Posterior cingulate gyrus (tissue), 11 donors: ENCODE results near the gene RBMS3.
"Not testable (repeated sequence)": the region's sequence is repeated elsewhere in the genome, so short reads cannot be mapped to it uniquely, and the experiment has no call there.

Experiments
- DNase-seq, 10 donors: peaks; one replicate each; pipeline versions ENCODE4 v3.0.0 to v3.0.0-alpha.2; 2020 to 2021; ENCODE audit warnings: mixed read lengths in 3 of 10
- intact Hi-C: fragments of 100-400 bp; cut with DNase I; formaldehyde crosslinking; loops from one replicate; pipeline ENCODE4 v1.15.1; 2023

Gene RBMS3

DNA sequence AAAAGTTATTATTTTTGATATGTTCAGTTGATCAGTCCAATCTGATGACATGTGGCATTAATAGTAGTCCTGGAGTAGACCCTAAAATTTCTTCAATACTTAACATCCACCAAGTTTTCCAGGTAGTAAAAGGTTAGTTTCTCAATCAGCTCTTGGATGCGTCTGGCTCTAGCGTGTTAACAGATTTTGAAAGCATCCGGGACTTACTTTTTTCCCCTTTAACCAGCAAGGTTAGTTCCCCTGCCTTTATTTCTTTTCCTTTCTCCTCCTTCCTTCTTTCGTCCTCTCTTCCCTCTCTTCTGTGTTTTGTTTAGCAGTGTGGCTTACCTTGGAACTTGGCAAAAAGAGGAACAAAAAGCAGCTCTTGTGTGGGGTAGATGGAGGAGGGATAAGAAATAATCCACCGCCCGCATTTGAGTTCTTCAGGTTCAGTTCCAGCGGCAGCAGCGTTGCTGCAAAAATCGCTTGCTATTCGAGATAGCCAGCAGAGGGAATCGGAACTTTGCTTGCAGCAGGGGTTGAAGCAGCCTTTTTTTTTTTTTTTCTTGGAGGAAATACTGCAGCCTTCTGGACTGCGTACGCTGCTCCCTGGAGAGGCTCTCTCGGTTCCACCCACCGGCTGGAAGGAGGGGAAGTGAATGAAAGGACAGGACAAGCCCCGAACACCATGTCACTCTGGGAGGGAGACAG lies at the start of gene RBMS3:
Gene RBMS3 (plus strand): TSS at position 668 of the 690 bp plus-strand sequence.
- peak; percentile 23 to 91 (median 42) for DNase-seq
- intact Hi-C loops = loop anchor here (5.0 to 10.0 kb wide), 2 partner anchors 363 to 474 kb away; no protein-coding TSS in a partner anchor

DNA sequence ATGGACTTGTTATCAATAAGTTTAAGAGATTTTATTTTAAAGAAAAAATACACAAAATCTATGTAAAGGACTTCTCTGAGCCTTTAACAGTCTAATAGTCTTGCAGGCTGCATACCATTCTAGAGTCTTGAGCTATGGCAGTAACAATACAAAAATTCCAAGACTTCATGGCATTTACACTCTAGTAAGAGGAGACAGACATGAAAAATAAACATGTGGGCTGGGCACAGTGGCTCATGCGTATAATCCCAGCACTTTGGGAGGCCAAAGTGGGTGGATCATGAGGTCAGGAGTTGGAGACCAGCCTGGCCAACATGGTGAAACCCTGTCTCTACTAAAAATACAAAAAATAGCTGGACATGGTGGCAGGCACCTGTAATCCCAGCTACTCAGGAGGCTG lies 47.7 kb upstream of the RBMS3 start:
- intact Hi-C loops = not testable (repeated sequence)

DNA sequence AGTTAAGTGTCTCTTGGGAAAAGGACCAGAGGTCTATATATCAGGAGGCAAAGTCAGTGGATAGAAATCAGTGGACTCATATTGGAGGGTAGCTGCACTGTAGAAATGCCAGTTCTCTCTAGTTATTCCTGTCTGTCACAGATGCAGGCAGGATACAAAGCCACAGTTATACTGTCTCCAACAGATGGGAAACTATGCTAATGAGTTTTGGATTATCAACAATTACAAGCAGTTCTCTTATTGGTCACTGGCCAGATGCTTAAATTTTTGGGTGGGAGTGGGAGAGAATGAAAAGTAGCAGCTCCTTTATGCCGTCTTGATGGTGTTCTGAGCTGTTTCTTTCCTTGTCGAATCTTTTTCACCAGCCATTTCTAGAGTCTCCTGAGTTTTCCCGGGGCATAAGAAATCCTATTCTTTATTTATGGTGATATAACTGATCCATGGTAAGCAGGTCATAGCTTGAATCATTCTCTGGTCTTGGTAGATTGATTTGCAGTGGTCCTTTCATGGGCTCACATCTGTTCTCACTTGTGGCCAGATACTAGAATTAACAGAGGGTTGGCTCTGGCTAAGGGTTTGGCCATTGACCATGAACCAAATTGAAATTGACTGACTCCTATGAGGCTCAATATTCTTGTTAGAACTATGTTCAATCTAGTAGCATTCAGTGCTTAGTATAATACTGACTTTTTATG lies 44.6 kb upstream of the RBMS3 start:
- no peak for DNase-seq
- intact Hi-C loops = no loop called here

More for the DNA sequence above, 47.7 kb upstream of the RBMS3 start:
- DNase-seq = not testable (repeated sequence)

DNA sequence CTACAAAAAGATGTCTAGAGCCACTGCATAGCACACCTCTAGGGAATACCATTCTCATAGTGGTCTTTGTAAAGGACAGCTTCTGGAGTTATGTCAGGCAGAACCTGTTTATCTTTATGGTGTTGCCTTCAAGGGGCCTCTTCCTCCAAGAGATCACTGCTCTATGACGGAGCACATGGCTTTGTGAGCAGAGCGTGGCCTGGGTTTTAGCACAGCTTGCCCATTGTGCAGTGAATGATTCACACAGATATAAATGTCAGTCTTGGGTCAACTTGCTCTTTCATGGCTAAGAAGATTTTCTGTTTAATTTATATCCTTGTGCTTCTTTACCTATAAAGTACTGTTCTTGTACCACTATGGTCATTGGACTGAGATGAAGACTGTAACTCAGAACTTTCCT lies 41.5 kb upstream of the RBMS3 start:
- DNase-seq = no peak
- intact Hi-C loops = no loop called here

DNA sequence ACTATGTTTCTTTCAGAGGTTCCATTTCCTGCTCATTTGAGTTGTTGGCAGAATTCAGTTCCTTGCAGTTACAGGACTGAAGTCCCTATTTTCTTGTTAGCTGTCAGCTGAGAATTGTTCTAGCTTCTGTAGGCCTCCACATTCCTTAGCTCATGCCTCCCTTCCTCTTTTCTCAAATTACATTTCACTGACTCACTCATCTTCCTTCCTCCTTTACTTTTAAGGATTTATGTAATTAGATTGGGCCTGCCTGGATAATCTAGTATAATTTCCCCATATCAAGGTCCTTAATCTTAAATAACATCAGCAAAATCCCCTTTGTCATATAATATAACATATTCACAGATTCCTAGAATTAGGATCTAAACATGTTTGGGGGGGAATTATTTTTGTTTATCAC lies 40.6 kb upstream of the RBMS3 start:
- intact Hi-C loops = no loop called here
- no peak for DNase-seq

DNA sequence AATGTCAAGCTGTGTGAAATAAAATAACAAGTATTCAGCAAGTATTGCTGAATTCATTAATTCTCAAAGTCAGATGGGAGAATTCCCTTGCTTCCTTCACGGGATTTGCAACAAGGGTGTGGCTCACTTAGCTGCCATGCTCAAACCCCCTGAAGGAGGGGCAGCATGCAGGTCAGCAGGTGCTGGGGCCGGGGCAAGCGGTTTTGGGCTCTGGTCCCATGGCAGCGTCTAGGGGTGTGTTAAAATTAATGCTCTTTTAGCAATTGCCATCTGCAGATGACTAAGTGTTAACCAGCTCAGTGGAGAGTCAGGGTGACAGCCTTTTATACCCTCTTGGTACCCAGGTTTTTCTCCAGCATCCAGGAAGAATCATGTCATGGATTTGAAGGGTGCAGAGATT lies 40.0 kb upstream of the RBMS3 start:
- intact Hi-C loops = no loop called here
- peak in 1 of 10 donors; percentile 66 for DNase-seq

DNA sequence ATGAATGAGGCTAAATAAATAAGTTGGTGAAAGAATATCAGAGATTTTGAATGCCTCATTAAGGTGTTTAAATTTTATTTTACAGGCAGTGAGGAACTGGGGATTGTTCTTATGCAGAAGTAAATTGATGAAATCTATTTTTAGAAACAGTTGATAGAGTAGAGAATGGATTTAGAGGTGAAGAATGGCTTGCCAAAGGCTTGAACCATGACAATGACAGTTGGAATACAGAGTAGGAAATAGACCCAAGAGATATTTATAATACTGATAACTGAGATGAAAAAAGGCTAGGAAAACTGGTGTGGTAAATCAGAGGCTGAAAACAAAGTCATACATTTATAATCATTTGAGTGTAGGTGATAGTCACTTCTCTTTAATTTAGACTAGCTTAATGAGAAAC lies 39.0 kb upstream of the RBMS3 start:
- DNase-seq = no peak
- intact Hi-C loops = no loop called here

DNA sequence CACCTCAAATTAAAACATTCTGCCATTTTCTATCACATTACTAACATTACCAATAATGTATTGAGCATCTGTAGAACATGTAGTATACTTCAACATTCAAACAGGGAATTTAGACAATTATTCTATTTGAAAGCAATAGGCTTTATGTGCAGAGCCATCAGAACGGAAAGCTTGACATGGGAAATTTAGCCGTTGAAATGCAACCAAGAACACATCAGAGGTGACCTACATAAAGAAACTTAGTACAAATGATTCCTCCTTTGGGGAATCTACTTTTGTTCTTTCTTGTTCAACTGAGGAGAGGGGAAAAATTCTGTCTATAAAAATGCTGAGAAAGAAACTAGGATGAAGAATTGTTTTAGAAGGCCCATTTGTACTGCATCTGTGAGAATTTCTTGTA lies 38.6 kb upstream of the RBMS3 start:
- DNase-seq = no peak
- intact Hi-C loops = no loop called here

DNA sequence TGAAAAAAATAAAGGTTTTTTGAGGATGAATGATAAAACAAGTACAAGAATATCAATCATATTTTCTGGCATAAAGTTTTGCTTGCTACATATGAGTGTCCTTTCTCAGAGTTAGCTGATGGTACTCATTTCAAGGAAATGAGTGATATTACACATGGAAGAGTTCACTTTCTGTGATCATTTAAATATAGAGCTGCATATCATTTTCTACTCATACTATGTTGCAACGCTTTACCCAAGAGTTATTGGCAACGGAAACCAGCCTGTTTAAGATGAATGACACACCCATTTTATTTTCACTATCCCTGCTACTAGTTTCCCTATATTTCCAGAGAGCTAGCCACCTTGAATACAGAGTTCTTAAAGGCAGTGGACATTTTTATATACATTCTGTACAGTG lies 35.4 kb upstream of the RBMS3 start:
- DNase-seq = no peak
- intact Hi-C loops = no loop called here

DNA sequence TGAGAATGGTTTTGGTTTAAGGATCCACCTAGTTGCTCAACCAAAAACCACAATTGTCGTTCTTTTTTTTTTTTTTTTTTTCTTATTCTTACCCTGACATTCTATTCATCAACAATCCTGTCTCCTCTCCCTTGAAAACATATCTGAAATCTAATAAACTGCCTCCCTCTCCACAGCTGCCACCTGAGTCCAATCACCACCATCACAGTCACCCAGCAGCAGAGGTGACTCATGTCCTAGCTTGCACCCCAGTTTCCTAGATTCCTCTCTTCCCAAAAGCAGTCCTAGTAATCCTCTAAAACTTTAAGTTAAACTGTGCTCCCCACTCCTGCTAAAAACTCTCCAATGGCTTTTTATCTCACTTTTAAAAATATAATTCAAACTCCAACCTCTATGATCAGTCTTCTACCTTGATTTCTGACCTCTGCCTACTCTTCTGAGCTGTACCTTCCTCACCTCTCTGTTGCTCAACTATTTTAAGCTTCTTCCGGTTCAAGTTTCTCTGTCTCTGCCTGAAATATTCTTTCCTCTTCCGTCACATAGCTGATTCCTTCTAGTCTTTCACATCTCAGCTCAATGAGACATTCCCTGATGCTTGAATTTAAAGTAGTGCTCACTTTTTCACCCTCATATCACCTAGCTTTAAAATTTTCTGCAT lies 33.7 kb upstream of the RBMS3 start:
- DNase-seq = no peak
- intact Hi-C loops = no loop called here

DNA sequence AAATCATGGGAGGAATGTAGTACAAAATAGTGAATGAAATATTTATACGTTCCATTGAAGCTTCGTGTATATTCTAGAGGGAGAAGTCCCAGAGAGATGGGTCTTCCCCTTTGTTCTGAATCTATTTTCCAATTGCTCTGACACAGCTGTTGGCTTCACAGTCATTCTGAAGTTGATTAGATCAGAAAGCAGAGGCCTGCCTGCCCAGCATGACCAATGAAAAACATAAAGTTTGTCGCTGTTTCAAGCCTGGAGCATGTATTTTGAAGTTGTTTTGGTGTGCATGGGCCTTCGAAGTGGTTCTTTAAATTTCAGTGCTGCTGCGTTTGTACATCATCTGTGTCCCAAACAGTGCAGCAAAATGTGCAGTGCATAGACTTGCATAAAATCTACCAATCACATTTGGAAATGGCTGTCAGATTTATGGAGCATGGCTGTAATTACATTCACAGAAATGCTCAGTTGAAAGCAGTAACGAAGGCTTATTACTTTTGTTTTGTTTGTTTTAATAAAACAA lies 31.0 kb upstream of the RBMS3 start:
- intact Hi-C loops = no loop called here
- DNase-seq = no peak

DNA sequence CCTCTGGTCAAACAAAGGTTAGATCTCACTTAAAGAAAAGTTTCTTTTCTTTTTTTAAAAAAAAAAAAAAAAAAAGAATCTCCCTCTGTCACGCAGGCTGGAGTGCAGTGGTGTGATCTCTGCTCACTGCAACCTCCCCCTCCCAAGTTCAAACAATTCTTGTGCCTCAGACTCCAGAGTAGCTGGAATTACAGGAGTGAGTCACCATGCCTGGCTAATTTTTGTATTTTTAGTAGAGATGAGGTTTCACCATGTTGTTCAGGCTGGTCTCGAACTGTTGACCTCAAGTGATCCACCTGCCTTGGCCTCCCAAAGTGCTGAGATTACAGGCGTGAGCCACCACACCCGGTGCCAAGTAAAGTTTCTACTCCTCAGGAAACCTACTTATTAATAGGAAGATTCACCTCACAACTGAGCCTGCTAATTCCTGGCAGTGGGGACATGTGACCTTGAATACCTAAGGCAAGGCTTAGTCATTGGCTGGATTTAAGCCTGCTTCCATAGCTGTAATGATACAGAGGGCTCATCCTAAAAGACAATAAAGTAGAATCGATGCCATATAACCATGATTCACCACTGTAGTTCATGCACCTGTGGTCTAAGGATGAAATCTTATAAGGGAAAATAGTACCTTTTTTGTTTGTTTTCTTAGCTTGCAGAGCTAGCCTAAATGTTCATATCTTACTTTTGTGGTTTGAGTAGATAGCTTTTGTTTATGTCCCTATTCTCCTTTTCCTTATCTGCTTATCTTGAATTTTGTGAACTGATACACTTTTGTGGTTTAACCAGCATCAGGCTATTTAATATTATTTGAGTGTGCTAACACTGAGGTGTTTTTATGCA lies 24.8 kb upstream of the RBMS3 start:
- intact Hi-C loops = no loop called here
- DNase-seq = no peak

DNA sequence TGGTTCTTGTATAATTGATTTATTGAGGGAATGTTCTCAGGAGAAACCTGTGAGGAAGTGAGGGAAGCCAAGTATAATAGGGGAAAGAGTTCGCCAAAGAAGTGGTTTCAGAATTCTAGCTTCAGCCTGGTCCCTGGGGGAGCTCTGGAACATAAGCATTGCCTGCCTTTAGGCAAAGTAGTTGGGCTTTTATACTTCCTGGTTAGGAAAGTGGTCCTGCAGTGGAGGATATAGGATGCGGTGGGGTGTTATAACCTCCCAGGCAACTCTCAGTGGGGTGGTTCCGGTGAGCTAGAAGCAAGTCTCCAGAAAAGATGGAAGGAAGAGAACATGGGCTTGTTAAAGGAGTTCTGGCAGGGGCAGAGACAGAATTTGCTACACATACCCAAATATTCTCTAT lies 22.7 kb upstream of the RBMS3 start:
- no peak for DNase-seq
- intact Hi-C loops = no loop called here

DNA sequence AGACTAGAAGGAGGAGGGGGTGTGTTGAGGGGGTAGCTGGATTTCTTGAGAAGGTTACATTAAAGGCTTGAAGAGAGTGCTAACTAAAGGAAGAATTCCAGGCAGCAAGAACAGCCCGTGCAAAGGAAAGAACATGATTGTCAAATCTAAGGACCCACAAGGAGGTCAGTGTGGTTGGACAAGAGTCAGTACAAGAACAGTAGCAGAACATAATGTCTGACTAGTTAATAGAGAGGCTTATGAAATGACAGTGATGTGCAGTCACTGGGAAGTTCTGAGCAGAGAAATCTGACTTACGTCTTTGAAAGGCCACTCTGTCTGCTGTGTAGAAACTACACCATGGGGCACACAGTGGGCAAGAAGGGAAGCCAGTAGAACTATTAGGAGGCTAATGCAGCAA lies 19.8 kb upstream of the RBMS3 start:
- no peak for DNase-seq
- intact Hi-C loops = no loop called here

DNA sequence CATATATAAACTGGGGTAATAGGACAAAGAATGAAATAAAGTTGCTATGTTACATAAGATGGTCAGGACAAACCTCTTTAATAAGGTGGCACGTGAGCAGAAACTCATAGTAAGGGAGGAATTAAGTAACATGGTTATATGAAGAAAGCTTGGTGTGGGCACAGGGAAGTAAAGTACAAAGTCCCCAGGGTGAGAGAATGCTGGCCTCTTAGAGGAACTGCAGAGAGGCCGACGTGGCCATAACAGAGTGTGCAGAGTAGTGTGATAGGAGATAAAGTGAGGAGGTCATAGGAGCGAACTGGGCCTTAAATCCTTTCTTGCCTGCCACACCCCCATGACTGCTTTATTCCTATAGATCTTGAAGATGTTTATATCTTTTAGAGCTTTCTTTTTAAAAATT lies 17.4 kb upstream of the RBMS3 start:
- intact Hi-C loops = no loop called here
- DNase-seq = no peak

DNA sequence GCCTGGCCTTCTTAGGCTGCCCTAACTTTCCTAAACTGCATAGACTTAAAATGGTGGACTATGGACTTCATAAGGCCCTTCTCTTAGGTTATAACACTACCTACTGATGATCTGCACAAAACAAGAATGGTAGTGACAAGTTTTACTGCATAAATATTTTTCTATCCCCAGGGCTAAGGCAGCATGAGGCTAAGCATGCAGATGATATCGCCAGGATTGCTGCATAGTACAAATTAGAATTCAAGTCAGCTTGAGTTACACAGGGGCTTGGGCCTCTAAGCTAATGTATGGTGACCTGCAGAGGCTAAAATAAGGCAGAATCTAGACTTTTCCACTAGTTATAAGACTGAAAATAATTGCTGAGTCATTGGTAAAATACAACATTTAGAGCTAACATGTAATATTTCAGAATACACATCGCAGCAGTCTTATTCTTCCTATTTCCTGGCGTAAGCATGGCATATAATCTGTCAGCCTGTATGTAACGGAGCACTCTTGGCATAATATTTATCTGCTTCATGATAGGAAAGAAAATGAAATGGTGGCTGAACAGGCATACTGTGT lies 15.3 kb upstream of the RBMS3 start:
- no peak for DNase-seq
- intact Hi-C loops = no loop called here

DNA sequence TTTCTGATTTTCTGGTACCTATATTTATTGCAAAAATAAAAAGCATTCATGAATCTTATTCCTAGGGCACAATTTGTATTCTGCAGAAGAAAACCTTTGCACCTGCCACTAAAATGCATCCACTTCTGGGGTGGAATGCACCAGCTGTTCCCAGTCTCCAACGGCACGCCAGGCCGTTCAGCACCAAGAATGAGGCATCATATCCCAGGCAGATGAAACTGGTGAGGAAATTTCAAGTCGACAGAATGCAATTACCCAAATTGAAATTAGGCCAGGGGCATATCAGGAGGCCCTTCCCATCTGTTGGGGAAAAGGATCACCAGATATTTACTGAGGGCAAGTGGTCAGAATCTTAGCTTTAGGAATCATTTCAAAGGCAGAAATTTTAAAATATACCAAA lies 13.6 kb upstream of the RBMS3 start:
- peak in 1 of 10 donors; percentile 61 for DNase-seq

DNA sequence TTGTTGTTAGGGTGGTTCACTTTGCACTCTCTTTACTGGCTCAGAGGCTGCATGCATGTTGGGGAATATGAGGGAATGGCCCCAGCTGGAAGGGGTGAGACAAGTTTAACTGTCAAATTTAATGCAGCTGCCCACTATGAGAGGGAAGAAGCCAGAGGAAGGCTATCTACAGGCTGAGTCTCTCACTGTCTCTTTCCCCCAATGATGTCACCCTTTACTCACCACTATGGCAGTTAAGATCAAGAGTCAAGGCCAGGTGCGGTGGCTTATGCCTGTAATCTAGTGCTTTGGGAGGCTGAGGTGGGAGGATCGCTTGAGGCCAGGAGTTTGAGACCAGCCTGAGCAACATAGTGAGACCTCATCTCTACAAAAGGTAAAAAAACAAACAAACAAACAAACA lies 12.2 kb upstream of the RBMS3 start:
- DNase-seq = no peak
- intact Hi-C loops = no loop called here

More for the DNA sequence above, 13.6 kb upstream of the RBMS3 start:
- intact Hi-C loops = no loop called here

DNA sequence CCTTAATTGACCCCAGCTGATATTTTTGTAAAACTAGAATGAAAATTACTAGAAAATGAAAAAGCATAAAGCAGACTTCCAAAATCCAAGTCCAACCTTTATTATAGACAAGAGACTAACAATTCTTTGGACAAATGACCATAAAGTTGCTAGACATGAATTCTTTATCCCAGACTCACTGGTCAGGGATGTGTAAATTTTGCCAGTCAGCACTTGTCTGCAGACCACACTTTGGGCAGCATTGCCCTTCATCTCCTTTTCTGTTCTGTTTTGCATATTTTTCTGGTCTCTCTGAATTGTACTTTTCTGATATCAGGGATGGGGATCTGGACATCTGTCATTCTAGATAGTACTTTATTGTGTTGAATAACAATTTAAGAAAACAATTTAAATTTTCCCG lies 10.1 kb upstream of the RBMS3 start:
- no peak for DNase-seq
- intact Hi-C loops = no loop called here

DNA sequence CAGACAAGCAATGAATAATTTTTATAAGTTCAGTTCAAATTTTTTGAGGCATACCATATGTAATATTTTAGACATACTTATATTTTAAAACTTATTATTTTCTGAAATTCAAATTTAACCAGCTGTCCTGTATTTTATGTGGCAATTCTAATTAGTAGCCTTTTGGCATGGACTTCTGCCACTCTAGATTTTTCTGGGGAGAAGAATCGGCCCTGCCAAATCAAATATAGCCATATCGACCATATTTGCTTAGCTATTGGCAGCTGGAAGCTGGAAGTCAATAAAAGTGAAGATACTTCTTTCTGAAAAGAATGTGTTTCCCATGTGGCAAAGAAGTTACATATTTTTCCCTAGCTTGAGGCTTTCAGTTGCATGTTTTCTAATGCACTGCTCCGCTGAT lies 9.4 kb upstream of the RBMS3 start:
- intact Hi-C loops = no loop called here
- DNase-seq = no peak
